H9 (cell line): Measurements from ENCODE around the gene ATP6AP1. TPM values are rescaled to one million over a fixed set of nuclear protein-coding genes. Genes with fewer than 3 reads are reported as not detected.

Source experiments
- DNase-seq: peaks from one replicate; pipeline ENCODE4 v3.0.0-alpha.2; 2017
- H2AFZ ChIP-seq: one replicate; pipeline ENCODE4 v1.6.1; 2013; ENCODE audit warnings: mild to moderate bottlenecking, low read length, control low read depth, moderate library complexity
- H2AK5ac ChIP-seq: 2 replicates; pipeline ENCODE4 v1.6.1; 2013; ENCODE audit warnings: low read length, control low read depth, mixed read lengths; ENCODE audit not compliant: insufficient read length
- H2BK120ac ChIP-seq: one replicate; pipeline ENCODE4 v1.6.1; 2013; ENCODE audit warnings: low read depth, mild to moderate bottlenecking, low read length, control low read depth, inconsistent platforms; ENCODE audit not compliant: poor library complexity, severe bottlenecking
- H2BK12ac ChIP-seq: 2 replicates; pipeline ENCODE4 v1.6.1; 2013; ENCODE audit warnings: low read length, control low read depth, mixed read lengths, low read depth; ENCODE audit not compliant: insufficient read length
- H2BK15ac ChIP-seq: 2 replicates; pipeline ENCODE4 v1.6.1; 2013; ENCODE audit warnings: low read depth, low read length, control low read depth
- H2BK20ac ChIP-seq: one replicate; pipeline ENCODE4 v1.6.1; 2013; ENCODE audit warnings: low read depth, mild to moderate bottlenecking, low read length, control low read depth, inconsistent platforms; ENCODE audit not compliant: poor library complexity, severe bottlenecking
- H2BK5ac ChIP-seq: 2 replicates; pipeline ENCODE4 v1.6.1; 2013; ENCODE audit warnings: low read length, control low read depth, mixed read lengths; ENCODE audit not compliant: insufficient read length
- H3K14ac ChIP-seq: 2 replicates; pipeline ENCODE4 v1.6.1; 2013; ENCODE audit warnings: low read length, control low read depth; ENCODE audit not compliant: insufficient read depth
- H3K18ac ChIP-seq: 2 replicates; pipeline ENCODE4 v1.6.1; 2013; ENCODE audit warnings: low read depth, mild to moderate bottlenecking, mixed read lengths, low read length, control low read depth; ENCODE audit not compliant: insufficient read length
- H3K23ac ChIP-seq: 2 replicates; pipeline ENCODE4 v1.6.1; 2013; ENCODE audit warnings: low read length, control low read depth, mixed read lengths, low read depth; ENCODE audit not compliant: insufficient read length
- H3K23me2 ChIP-seq: 2 replicates; pipeline ENCODE4 v1.6.1; 2013; ENCODE audit warnings: low read depth, mild to moderate bottlenecking, mixed read lengths, low read length, control low read depth; ENCODE audit not compliant: insufficient read length, poor library complexity, severe bottlenecking
- H3K27ac ChIP-seq: 2 replicates; pipeline ENCODE4 v1.5.1; 2013; ENCODE audit warnings: low read length, control low read depth, mixed read lengths, low read depth; ENCODE audit not compliant: insufficient read length
- H3K27me3 ChIP-seq: 2 replicates; pipeline ENCODE4 v1.6.1; 2013; ENCODE audit warnings: low read length, control low read depth, inconsistent platforms; ENCODE audit not compliant: insufficient read depth
- H3K4ac ChIP-seq: 2 replicates; pipeline ENCODE4 v1.6.1; 2013; ENCODE audit warnings: low read depth, mild to moderate bottlenecking, control low read depth, inconsistent platforms, low read length, moderate library complexity
- H3K4me1 ChIP-seq: 2 replicates; pipeline ENCODE4 v1.6.1; 2013; ENCODE audit warnings: low read length, control low read depth, inconsistent platforms; ENCODE audit not compliant: insufficient read depth
- H3K4me2 ChIP-seq: 2 replicates; pipeline ENCODE4 v1.6.1; 2013; ENCODE audit warnings: low read length, control low read depth, mixed read lengths; ENCODE audit not compliant: insufficient read length, insufficient read depth
- H3K56ac ChIP-seq: 2 replicates; pipeline ENCODE4 v1.6.1; 2013; ENCODE audit warnings: low read depth, mild to moderate bottlenecking, mixed read lengths, low read length, control low read depth; ENCODE audit not compliant: insufficient read length
- H3K79me1 ChIP-seq: 2 replicates; pipeline ENCODE4 v1.6.1; 2013; ENCODE audit warnings: low read depth, mild to moderate bottlenecking, moderate library complexity, low read length, control low read depth, inconsistent platforms; ENCODE audit not compliant: insufficient read depth, poor library complexity, severe bottlenecking
- H3K79me2 ChIP-seq: 2 replicates; pipeline ENCODE4 v1.6.1; 2013; ENCODE audit warnings: low read length, control low read depth, inconsistent platforms; ENCODE audit not compliant: insufficient read depth
- H3K9ac ChIP-seq: 2 replicates; pipeline ENCODE4 v1.6.1; 2013; ENCODE audit warnings: low read length, control low read depth, mixed read lengths; ENCODE audit not compliant: insufficient read length; ENCODE audit errors: extremely low read depth
- H3K9me3 ChIP-seq: one replicate; pipeline ENCODE4 v1.6.1; 2013; ENCODE audit warnings: low read depth, low read length, inconsistent platforms; ENCODE audit not compliant: control insufficient read depth
- H3T11ph ChIP-seq: one replicate; pipeline ENCODE4 v1.6.1; 2013; ENCODE audit warnings: mild to moderate bottlenecking, low read length, control low read depth, inconsistent platforms
- H4K20me1 ChIP-seq: one replicate; pipeline ENCODE4 v1.6.1; 2013; ENCODE audit not compliant: control insufficient read depth, insufficient read length, insufficient read depth
- H4K5ac ChIP-seq: 2 replicates; pipeline ENCODE4 v1.6.1; 2013; ENCODE audit warnings: low read depth, mild to moderate bottlenecking, mixed read lengths, low read length, control low read depth; ENCODE audit not compliant: insufficient read length
- H4K8ac ChIP-seq: replicated peaks from 2 replicates; pipeline ENCODE4 v1.6.1; 2013; ENCODE audit warnings: low read length, control low read depth, mixed read lengths, low read depth; ENCODE audit not compliant: insufficient read length
- H4K91ac ChIP-seq: 2 replicates; pipeline ENCODE4 v1.6.1; 2013; ENCODE audit warnings: low read depth, mild to moderate bottlenecking, moderate library complexity, mixed read lengths, low read length, control low read depth; ENCODE audit not compliant: insufficient read length
- H3K27ac Mint-ChIP-seq, 3 experiments: 2 replicates in 2 of 3; 3 replicates in 1 of 3; pipeline ENCODE4 v1.8.0; 2020 to 2021; ENCODE audit warnings: mixed read lengths in 3 of 3, mild to moderate bottlenecking in 1 of 3, moderate library complexity in 1 of 3
- H3K27me3 Mint-ChIP-seq: 2 replicates; pipeline ENCODE4 v1.8.0; 2021; ENCODE audit warnings: low read depth, mild to moderate bottlenecking, moderate library complexity, mixed read lengths
- H3K36me3 Mint-ChIP-seq, 3 experiments: 2 replicates in 2 of 3; 3 replicates in 1 of 3; pipeline ENCODE4 v1.8.0; 2020 to 2021; ENCODE audit warnings: low read depth in 3 of 3, mixed read lengths in 3 of 3; ENCODE audit not compliant: insufficient read depth in 1 of 3
- H3K4me1 Mint-ChIP-seq, 2 experiments: 2 replicates each; pipeline ENCODE4 v1.8.0; 2020; ENCODE audit warnings: mixed read lengths in 2 of 2
- H3K4me3 Mint-ChIP-seq, 2 experiments: 2 replicates in 1 of 2; 3 replicates in 1 of 2; pipeline ENCODE4 v1.8.0; 2020 to 2021; ENCODE audit warnings: mild to moderate bottlenecking in 2 of 2, mixed read lengths in 2 of 2, moderate library complexity in 1 of 2
- H3K9me3 Mint-ChIP-seq, 2 experiments: 2 replicates in 1 of 2; 3 replicates in 1 of 2; pipeline ENCODE4 v1.8.0; 2020; ENCODE audit warnings: mild to moderate bottlenecking in 2 of 2, mixed read lengths in 2 of 2, moderate library complexity in 1 of 2
- CTCF ChIP-seq: fragments of 200-600 bp; sonication (generic); conservative IDR thresholded peaks from 3 replicates; pipeline ENCODE4 v1.8.0; 2021; ENCODE audit warnings: antibody characterized with exemption, mild to moderate bottlenecking
- WGBS: extraction: QIAGEN DNeasy Blood & Tissue Kit; methylation state at CpG from one replicate; pipeline ENCODE4 v1.1.7; 2013; ENCODE audit warnings: missing lambda C conversion rate, low lambda C conversion rate, mixed read lengths; ENCODE audit not compliant: insufficient read length; ENCODE audit errors: extremely low coverage; 5-methylcytosine and 5-hydroxymethylcytosine counted together
- total RNA-seq: library from RNA; stranded (reverse); gene quantifications from 2 replicates; pipeline ENCODE4 v1.2.1, GENCODE V29; 2021

ATP6AP1 gene
- total RNA-seq, 1 experiment from 2014 or later: 45.6 TPM

DNA sequence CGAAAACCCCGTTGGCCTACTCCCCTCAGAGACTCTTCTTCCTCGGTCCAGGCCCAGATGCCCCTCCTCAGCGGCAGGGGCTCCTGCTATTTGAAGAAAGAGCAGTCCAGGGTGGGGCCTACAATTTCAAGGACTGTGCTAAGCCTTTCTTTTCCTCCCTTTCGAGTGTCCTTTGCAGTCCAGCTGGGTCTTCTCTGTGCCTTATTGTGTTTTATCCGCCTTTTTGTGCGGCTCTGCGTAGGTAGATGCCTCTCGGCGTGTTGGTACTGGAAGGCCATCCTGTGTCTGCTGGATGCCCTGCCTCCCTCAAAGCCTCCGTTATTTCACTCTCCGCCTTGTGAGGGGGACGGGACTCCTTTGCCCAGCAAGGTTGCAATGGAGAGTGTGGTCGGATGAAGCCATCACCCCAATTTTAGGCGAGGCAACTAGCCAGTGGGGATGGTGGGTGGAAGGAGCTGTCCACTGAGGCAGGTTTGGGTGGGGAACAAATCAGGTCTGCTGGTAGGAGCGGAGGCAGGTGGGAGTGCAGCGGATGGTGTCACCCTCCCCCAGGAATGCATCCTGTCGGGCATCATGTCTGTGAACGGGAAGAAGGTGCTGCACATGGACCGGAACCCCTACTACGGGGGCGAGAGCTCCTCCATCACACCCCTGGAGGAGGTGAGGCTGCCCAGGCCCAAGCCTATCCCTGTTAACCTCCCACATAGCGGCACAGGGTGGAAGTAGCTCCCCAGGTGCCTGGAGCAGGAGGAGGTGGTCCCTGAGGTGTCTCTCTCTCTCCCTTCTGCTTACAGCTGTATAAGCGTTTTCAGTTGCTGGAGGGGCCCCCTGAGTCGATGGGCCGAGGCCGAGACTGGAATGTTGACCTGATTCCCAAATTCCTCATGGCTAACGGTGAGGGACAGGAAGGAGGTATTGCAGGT is 9.8 kb downstream of the ATP6AP1 start:
- TF ChIP-seq CTCF: no peak
- H4K20me1 ChIP-seq: no peaks in the 10 kb centered on the region
- H3K14ac ChIP-seq: no peak overlapping the region
- H3K79me1 ChIP-seq: no peaks in the 10 kb centered on the region
- H3K4me2 ChIP-seq: peak overlapping the region; percentile 41
- Mint-ChIP-seq H3K27me3 (no peaks in the 10 kb centered on the region), H3K36me3 (peaks cover 28 to 72% (median 64%) of the 10 kb centered on the region in 3 experiments), H3K4me1 (peaks cover 8 to 12% of the 10 kb centered on the region in 2 experiments), H3K27ac (peak overlapping the region in 1 of 3 experiments; percentile 48; a peak in 1 of 7 replicates), H3K4me3 (peak overlapping the region; percentile 82 to 90), H3K9me3 (peaks cover 70 to 87% of the 10 kb centered on the region in 2 experiments)
- no peak overlapping the region for H2BK12ac ChIP-seq
- H3K56ac ChIP-seq: no peak overlapping the region
- no CpG with 5 or more reads among the region's 28 CpGs for WGBS
- H3K9me3 ChIP-seq: peaks cover 41% of the 10 kb centered on the region
- no peak overlapping the region for H3K9ac ChIP-seq
- no peak overlapping the region for H2BK20ac ChIP-seq
- peaks cover 7% of the 10 kb centered on the region for H3K23me2 ChIP-seq
- no peak overlapping the region for H3K18ac ChIP-seq
- no peak overlapping the region for H2AFZ ChIP-seq
- no peak overlapping the region for H2AK5ac ChIP-seq
- H3K27ac ChIP-seq: no peak overlapping the region
- H4K5ac ChIP-seq: no peak overlapping the region
- no peak overlapping the region for H3K4ac ChIP-seq
- no peak for DNase-seq
- H2BK5ac ChIP-seq: no peak overlapping the region
- H3K4me1 ChIP-seq: no peaks in the 10 kb centered on the region
- no peak overlapping the region for H2BK120ac ChIP-seq
- H2BK15ac ChIP-seq: no peak overlapping the region
- no peaks in the 10 kb centered on the region for H3K27me3 ChIP-seq
- H3K23ac ChIP-seq: no peak overlapping the region
- H4K91ac ChIP-seq: no peak overlapping the region
- no peak overlapping the region for H3T11ph ChIP-seq
- no peak overlapping the region for H4K8ac ChIP-seq
- H3K79me2 ChIP-seq: peaks cover 2% of the 10 kb centered on the region; the same call in 1 of the 2 replicates
